OCI-LY3 (cell line): Measurements from ENCODE around the gene COBL.

Experiments
- H2AFZ ChIP-seq: fragments of 200-600, 300-600 bp; shearing (Covaris generic); 2 replicates; pipeline ENCODE4 v1.6.0; 2014; ENCODE audit warnings: antibody characterized with exemption, low read depth, low read length
- H3K27ac ChIP-seq: fragments of 200-600, 300-600 bp; sonication (generic); 2 replicates; pipeline ENCODE4 v1.5.1; 2014; ENCODE audit warnings: mild to moderate bottlenecking, low read length, moderate library complexity, mixed read lengths
- H3K27me3 ChIP-seq: fragments of 200-600, 300-600 bp; sonication (generic); 2 replicates; pipeline ENCODE4 v1.6.1; 2014; ENCODE audit warnings: low read depth, low read length, mixed read lengths
- H3K36me3 ChIP-seq: fragments of 200-600, 300-600 bp; sonication (generic); replicated peaks from 2 replicates; pipeline ENCODE3; 2014; ENCODE audit warnings: low read depth, low read length, mixed read lengths
- H3K4me1 ChIP-seq: fragments of 300-600, 200-600 bp; sonication (generic); 2 replicates; pipeline ENCODE4 v1.6.1; 2014; ENCODE audit warnings: low read length, mixed read lengths
- H3K4me2 ChIP-seq: fragments of 200-600, 300-600 bp; sonication (generic); 2 replicates; pipeline ENCODE4 v1.6.1; 2014; ENCODE audit warnings: low read length, mixed read lengths
- H3K4me3 ChIP-seq: fragments of 300-600, 200-600 bp; sonication (generic); 2 replicates; pipeline ENCODE4 v1.5.1; 2014; ENCODE audit warnings: antibody characterized with exemption, mild to moderate bottlenecking, low read length, moderate library complexity
- H3K79me2 ChIP-seq: fragments of 300-600, 200-600 bp; shearing (Covaris generic); 2 replicates; pipeline ENCODE4 v1.6.1; 2014; ENCODE audit warnings: mild to moderate bottlenecking, low read length, mixed read lengths
- H3K9ac ChIP-seq: fragments of 300-600, 200-600 bp; shearing (Covaris generic); 2 replicates; pipeline ENCODE4 v1.6.0; 2014; ENCODE audit warnings: mild to moderate bottlenecking, low read length, moderate library complexity
- H3K9me3 ChIP-seq: fragments of 200-600, 300-600 bp; shearing (Covaris generic); 2 replicates; pipeline ENCODE4 v1.6.1; 2014; ENCODE audit warnings: low read length, mixed read lengths; ENCODE audit not compliant: insufficient read depth
- H4K20me1 ChIP-seq: fragments of 200-600, 300-600 bp; sonication (generic); 2 replicates; pipeline ENCODE4 v1.6.1; 2016; ENCODE audit warnings: low read length, mixed read lengths; ENCODE audit not compliant: insufficient read depth
- CTCF ChIP-seq: fragments of 200-600, 300-600 bp; sonication (generic); IDR thresholded peaks from 2 replicates; pipeline ENCODE4 v1.5.1; 2014; ENCODE audit warnings: antibody characterized with exemption, low read length, low read depth
- EZH2phosphoT487 ChIP-seq: fragments of 200-600 bp; shearing (Covaris generic); IDR thresholded peaks from 2 replicates; pipeline ENCODE4 v1.6.1; 2018; ENCODE audit warnings: antibody characterized with exemption, mixed run types, low read depth

The COBL gene

DNA sequence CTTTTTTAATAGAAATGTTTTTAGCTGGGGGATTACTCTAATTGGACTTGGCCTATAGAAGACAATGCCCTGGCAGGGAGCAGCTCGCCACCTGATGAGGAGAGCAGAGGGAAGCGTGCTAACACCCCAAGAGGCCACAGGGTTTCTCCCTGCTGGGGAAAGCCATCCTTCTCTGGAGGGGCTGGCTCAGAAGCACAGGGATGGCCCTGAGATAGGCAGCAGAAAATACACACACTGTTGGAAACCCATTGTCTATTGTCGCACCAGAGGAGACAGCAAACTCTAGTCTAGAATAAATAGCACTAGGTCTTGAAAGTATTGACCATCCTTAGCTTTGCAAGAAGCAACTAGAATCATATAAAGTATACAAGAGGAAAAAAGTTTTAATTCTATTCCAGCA lies 5.4 kb downstream of the COBL start:
- Histone ChIP-seq H2AFZ (no peak overlapping the region), H3K4me3 (no peak overlapping the region), H3K27ac (no peak overlapping the region), H3K79me2 (no peaks in the 10 kb centered on the region), H4K20me1 (no peaks in the 10 kb centered on the region), H3K36me3 (no peaks in the 10 kb centered on the region), H3K27me3 (no peaks in the 10 kb centered on the region), H3K9ac (no peak overlapping the region), H3K4me1 (no peaks in the 10 kb centered on the region), H3K9me3 (no peaks in the 10 kb centered on the region), H3K4me2 (no peak overlapping the region)
- no peak for TF ChIP-seq CTCF
- no peak for TF ChIP-seq EZH2phosphoT487

- Histone ChIP-seq H3K9me3 (no peaks in the 10 kb centered on the region), H3K9ac (no peak overlapping the region), H3K36me3 (no peaks in the 10 kb centered on the region), H3K4me1 (no peaks in the 10 kb centered on the region), H3K4me3 (no peak overlapping the region), H2AFZ (no peak overlapping the region), H3K4me2 (no peak overlapping the region), H4K20me1 (no peaks in the 10 kb centered on the region), H3K27me3 (no peaks in the 10 kb centered on the region), H3K27ac (no peak overlapping the region), H3K79me2 (no peaks in the 10 kb centered on the region)
- TF ChIP-seq EZH2phosphoT487, result no peak
- no peak for TF ChIP-seq CTCF
Observed at GRCh38 chr7:51310131-51310583, 6.5 kb downstream of the COBL start.

DNA sequence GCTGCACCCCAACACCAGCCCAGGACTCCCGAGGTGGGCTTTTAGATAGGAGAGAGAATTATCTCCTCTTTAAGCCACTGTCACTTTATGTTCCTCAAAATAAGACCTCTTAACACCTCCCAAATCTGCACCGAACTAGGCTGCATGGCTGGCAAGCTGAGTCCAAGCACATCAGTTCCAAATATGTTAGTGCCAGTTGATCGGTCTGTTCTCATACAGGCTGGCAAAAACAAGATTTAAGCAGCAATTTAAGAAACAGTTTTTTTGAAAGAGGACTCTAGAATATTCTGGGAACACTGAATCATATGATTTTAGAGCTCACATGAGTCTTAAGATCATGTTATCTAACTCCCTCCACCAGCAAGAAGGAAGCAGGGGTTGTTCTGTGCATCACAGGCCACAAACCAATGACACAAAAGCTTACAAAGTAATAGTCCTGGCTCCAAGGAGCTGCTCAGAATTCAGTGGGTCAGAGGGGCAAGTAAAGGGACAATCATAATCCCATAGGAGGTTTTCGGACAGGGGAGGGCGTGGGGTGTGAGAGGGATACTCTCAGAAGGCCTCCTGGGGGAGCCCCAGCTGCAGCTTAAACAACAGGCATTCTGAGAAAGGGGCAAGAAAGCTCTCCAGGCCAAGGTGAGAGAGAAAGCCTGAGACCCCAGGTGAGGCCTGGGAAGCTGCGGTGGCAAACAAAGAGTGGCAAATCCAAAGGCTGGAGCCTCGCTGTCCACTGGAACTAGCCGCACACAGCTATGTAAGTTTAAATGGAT lies 7.1 kb downstream of the COBL start:
- H3K27ac ChIP-seq, result no peak overlapping the region
- H4K20me1 ChIP-seq, result no peaks in the 10 kb centered on the region
- no peaks in the 10 kb centered on the region for H3K9me3 ChIP-seq
- H3K79me2 ChIP-seq, result no peaks in the 10 kb centered on the region
- no peak overlapping the region for H3K9ac ChIP-seq
- TF ChIP-seq CTCF, result no peak
- TF ChIP-seq EZH2phosphoT487, result no peak
- H3K4me1 ChIP-seq, result no peaks in the 10 kb centered on the region
- no peak overlapping the region for H3K4me3 ChIP-seq
- no peak overlapping the region for H2AFZ ChIP-seq
- no peaks in the 10 kb centered on the region for H3K36me3 ChIP-seq
- H3K27me3 ChIP-seq, result no peaks in the 10 kb centered on the region
- H3K4me2 ChIP-seq, result no peak overlapping the region

DNA sequence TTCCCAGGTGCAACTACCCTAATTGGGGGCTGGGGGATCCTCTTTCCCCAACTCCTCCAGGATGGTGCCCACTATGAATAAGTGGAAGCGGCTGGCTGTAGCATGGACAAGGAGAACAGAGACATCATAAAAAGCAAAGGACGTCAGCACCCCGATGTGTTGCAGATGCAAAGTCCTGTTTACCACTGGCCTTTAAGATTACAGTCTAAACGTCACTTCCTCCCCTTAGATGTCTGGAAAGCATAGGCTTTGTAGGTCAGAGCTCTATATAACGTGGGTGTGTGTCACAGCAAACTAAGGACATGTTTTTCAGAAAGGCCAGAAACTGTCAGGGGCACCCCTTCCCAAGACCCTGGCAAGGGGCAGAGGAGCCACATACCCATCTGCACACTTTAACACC lies 7.9 kb downstream of the COBL start:
- H2AFZ ChIP-seq, result no peak overlapping the region
- H3K79me2 ChIP-seq, result no peaks in the 10 kb centered on the region
- TF ChIP-seq CTCF (no peak), EZH2phosphoT487 (no peak)
- H4K20me1 ChIP-seq, result no peaks in the 10 kb centered on the region
- H3K9ac ChIP-seq, result no peak overlapping the region
- no peaks in the 10 kb centered on the region for H3K27me3 ChIP-seq
- no peak overlapping the region for H3K4me2 ChIP-seq
- H3K4me3 ChIP-seq, result no peak overlapping the region
- H3K27ac ChIP-seq, result no peak overlapping the region
- H3K36me3 ChIP-seq, result no peaks in the 10 kb centered on the region
- no peaks in the 10 kb centered on the region for H3K9me3 ChIP-seq
- H3K4me1 ChIP-seq, result no peaks in the 10 kb centered on the region
